NCI-H2107 treated with DMSO at 0.1 percent for 48 hours (cell line): ENCODE measurements around the gene UTP20.
A peak's percentile ranks its signal among the peaks of the same experiment; 100 is the strongest.

Source experiments
- DNase-seq: peaks from one replicate; lab custom pipeline; 2025; ENCODE audit not compliant: unreplicated experiment; lab: John Stamatoyannopoulos, UW

Gene UTP20

GRCh38 chr12:101280006-101280505 lies at the start of gene UTP20:
TSS of gene UTP20 (plus strand) at chr12:101280105. CDS start at chr12:101280283, 178 bp downstream.
- peak; percentile 80 for DNase-seq

- DNase-seq = no peak
These were observed 49.4 kb upstream of the UTP20 start for GRCh38 chr12:101230547-101230946.

- no peak for DNase-seq
These were observed 48.3 kb upstream of the UTP20 start for GRCh38 chr12:101231636-101232035.

- no peak for DNase-seq
These were observed 44.2 kb upstream of the UTP20 start for GRCh38 chr12:101235686-101236085.

- DNase-seq = no peak
These were observed 41.6 kb upstream of the UTP20 start for GRCh38 chr12:101238306-101238705.

- no peak for DNase-seq
These were observed 41.0 kb upstream of the UTP20 start for GRCh38 chr12:101238800-101239329.

GRCh38 chr12:101243074-101243473 lies 36.8 kb upstream of the UTP20 start:
- no peak for DNase-seq

- DNase-seq = no peak
These were observed 36.3 kb upstream of the UTP20 start for GRCh38 chr12:101243616-101244015.

GRCh38 chr12:101256266-101256665 lies 23.6 kb upstream of the UTP20 start:
- no peak for DNase-seq

GRCh38 chr12:101257357-101257756 lies 22.5 kb upstream of the UTP20 start:
- no peak for DNase-seq

GRCh38 chr12:101267111-101267510 lies 12.8 kb upstream of the UTP20 start:
- DNase-seq = no peak

GRCh38 chr12:101276433-101276832 lies 3.5 kb upstream of the UTP20 start:
- DNase-seq = no peak

GRCh38 chr12:101277443-101277842 lies 2.5 kb upstream of the UTP20 start:
- no peak for DNase-seq

GRCh38 chr12:101287357-101287756 lies 7.5 kb downstream of the UTP20 start:
- no peak for DNase-seq

- DNase-seq = no peak
These were observed 17.8 kb downstream of the UTP20 start for GRCh38 chr12:101297661-101298060.

- no peak for DNase-seq
These were observed 18.5 kb downstream of the UTP20 start for GRCh38 chr12:101298426-101298825.

GRCh38 chr12:101299346-101299745 lies 19.4 kb downstream of the UTP20 start:
- no peak for DNase-seq

- DNase-seq = no peak
These were observed 20.0 kb downstream of the UTP20 start for GRCh38 chr12:101299931-101300330.

- no peak for DNase-seq
These were observed 22.8 kb downstream of the UTP20 start for GRCh38 chr12:101302741-101303140.

GRCh38 chr12:101305226-101305779 lies 25.4 kb downstream of the UTP20 start:
- no peak for DNase-seq

- no peak for DNase-seq
These were observed 25.9 kb downstream of the UTP20 start for GRCh38 chr12:101305794-101306193.

GRCh38 chr12:101322480-101322879 lies 42.6 kb downstream of the UTP20 start:
- no peak for DNase-seq

GRCh38 chr12:101323255-101323654 lies 43.4 kb downstream of the UTP20 start:
- DNase-seq = no peak
